ENCODE results near the gene KLHDC1. TPM values are rescaled to one million over a fixed set of nuclear protein-coding genes. Genes with fewer than 3 reads are reported as not detected.
A peak's percentile ranks its signal among the peaks of the same experiment; 100 is the strongest.

KLHDC1 gene
- total RNA-seq, 4 donors from 2014 or later = 0.97 to 6.5 (median 3.2) TPM

DNA sequence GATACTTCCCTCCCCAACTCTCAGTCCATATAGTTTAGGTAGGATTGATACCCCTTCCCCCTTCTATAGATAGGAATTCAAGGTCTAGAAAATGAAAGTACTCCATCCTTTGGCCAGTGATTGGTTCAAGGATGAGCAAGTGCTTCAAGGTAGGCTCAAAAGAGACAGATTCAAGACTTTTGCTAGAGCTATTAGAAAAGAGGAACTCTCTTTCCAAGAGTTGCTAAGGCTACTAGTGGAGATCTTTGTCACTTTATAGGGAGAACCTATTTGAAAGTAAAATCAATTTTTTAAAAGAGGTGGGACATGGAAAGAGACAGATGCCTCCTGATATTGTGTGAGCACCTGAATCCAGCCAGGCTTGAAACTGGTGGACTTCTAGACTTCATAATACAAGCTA, 22.4 kb upstream of the KLHDC1 start:
- intact Hi-C loops (cut with DNase I) = no loop called here
- TF ChIP-seq POLR2A (IDR thresholded peaks at IDR 0.05) = no peak
- TF ChIP-seq, protein P1, sequence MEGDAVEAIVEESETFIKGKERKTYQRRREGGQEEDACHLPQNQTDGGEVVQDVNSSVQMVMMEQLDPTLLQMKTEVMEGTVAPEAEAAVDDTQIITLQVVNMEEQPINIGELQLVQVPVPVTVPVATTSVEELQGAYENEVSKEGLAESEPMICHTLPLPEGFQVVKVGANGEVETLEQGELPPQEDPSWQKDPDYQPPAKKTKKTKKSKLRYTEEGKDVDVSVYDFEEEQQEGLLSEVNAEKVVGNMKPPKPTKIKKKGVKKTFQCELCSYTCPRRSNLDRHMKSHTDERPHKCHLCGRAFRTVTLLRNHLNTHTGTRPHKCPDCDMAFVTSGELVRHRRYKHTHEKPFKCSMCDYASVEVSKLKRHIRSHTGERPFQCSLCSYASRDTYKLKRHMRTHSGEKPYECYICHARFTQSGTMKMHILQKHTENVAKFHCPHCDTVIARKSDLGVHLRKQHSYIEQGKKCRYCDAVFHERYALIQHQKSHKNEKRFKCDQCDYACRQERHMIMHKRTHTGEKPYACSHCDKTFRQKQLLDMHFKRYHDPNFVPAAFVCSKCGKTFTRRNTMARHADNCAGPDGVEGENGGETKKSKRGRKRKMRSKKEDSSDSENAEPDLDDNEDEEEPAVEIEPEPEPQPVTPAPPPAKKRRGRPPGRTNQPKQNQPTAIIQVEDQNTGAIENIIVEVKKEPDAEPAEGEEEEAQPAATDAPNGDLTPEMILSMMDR (IDR thresholded peaks at IDR 0.05) = no peak
- Histone ChIP-seq H3K27me3 (no peaks in the 10 kb centered on the region), H3K9me3 (no peaks in the 10 kb centered on the region), H3K36me3 (no peaks in the 10 kb centered on the region), H3K4me1 (no peaks in the 10 kb centered on the region), H3K4me3 (no peak overlapping the region), H3K27ac (no peak overlapping the region)
- no peak for DNase-seq

- intact Hi-C loops (cut with DNase I) = no loop called here
- no peaks in the 10 kb centered on the region for H3K27me3 ChIP-seq
- H3K9me3 ChIP-seq = no peaks in the 10 kb centered on the region
- no peak overlapping the region for H3K4me3 ChIP-seq
- WGBS, 2 donors = 86 to 95% methylated on average over 2 of the region's 2 CpGs
- no peak overlapping the region for H3K27ac ChIP-seq
- no peak for DNase-seq
- TF ChIP-seq, protein P1 (IDR thresholded peaks at IDR 0.05) = no peak
- no peak for TF ChIP-seq POLR2A (IDR thresholded peaks at IDR 0.05)
- peaks cover 0 to 13% (median 0%) of the 10 kb centered on the region in 3 donors for H3K4me1 ChIP-seq
- H3K36me3 ChIP-seq = peaks cover 0 to 6% (median 0%) of the 10 kb centered on the region in 3 donors
Measured at GRCh38 chr14:49673586-49673985, 19.3 kb upstream of the KLHDC1 start.

GRCh38 chr14:49677643-49678042, 15.3 kb upstream of the KLHDC1 start:
- H3K27ac ChIP-seq = no peak overlapping the region
- H3K27me3 ChIP-seq = no peaks in the 10 kb centered on the region
- no peak overlapping the region for H3K4me3 ChIP-seq
- H3K4me1 ChIP-seq = peaks cover 0 to 28% (median 0%) of the 10 kb centered on the region in 3 donors
- 96 to 100% methylated on average over 3 to 4 of the region's 4 CpGs for WGBS, 2 donors
- H3K36me3 ChIP-seq = peaks cover 0 to 13% (median 0%) of the 10 kb centered on the region in 3 donors
- TF ChIP-seq POLR2A (IDR thresholded peaks at IDR 0.05) = no peak
- TF ChIP-seq, protein P1 (IDR thresholded peaks at IDR 0.05) = no peak
- intact Hi-C loops (cut with DNase I) = no loop called here
- no peaks in the 10 kb centered on the region for H3K9me3 ChIP-seq
- DNase-seq = no peak

GRCh38 chr14:49679271-49679670, 13.6 kb upstream of the KLHDC1 start:
- intact Hi-C loops (cut with DNase I) = no loop called here
- peaks cover 0 to 19% (median 0%) of the 10 kb centered on the region in 3 donors for H3K36me3 ChIP-seq
- H3K27me3 ChIP-seq = no peaks in the 10 kb centered on the region
- no peak overlapping the region for H3K4me3 ChIP-seq
- 27 to 36% methylated on average over 2 of the region's 2 CpGs for WGBS, 2 donors
- H3K27ac ChIP-seq = peak overlapping the region in 3 of 4 donors; percentile 36 to 68 (median 66)
- no peak for DNase-seq
- H3K9me3 ChIP-seq = no peaks in the 10 kb centered on the region
- H3K4me1 ChIP-seq = peaks cover 0 to 28% (median 0%) of the 10 kb centered on the region in 3 donors
- TF ChIP-seq, protein P1 (IDR thresholded peaks at IDR 0.05) = no peak
- TF ChIP-seq POLR2A (IDR thresholded peaks at IDR 0.05) = no peak

DNA sequence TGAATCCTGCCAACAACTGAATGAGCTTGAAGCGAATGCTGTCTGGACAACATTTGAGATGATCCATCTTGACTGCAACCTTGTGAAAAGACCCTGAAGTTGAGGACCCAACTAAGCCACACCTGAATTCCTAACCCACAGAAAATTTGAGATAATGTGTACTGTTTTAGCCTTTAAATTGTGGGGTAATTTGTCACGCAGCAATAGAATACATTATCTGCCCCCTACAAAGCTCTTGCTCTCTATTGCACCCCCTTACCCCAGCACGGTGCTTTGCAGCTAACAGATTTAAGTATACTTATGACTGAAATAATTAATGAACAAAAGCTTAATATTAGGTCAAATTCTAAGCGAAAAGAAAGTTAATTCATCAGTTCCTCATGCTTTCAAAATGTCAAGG, 6.5 kb upstream of the KLHDC1 start:
- Histone ChIP-seq H3K27ac (no peak overlapping the region), H3K4me1 (peaks cover 5 to 32% (median 7%) of the 10 kb centered on the region in 3 donors), H3K9me3 (no peaks in the 10 kb centered on the region), H3K4me3 (no peak overlapping the region), H3K36me3 (peaks cover 0 to 11% (median 0%) of the 10 kb centered on the region in 3 donors), H3K27me3 (no peaks in the 10 kb centered on the region)
- TF ChIP-seq, protein P1 (IDR thresholded peaks at IDR 0.05) = no peak
- no peak for TF ChIP-seq POLR2A (IDR thresholded peaks at IDR 0.05)
- no peak for DNase-seq
- 88 to 89% methylated on average over 4 of the region's 4 CpGs for WGBS, 2 donors
- intact Hi-C loops (cut with DNase I) = no loop called here
